ENCODE data around the gene SLC26A9. TPM values are rescaled to one million over a fixed set of nuclear protein-coding genes. Genes with fewer than 3 reads are reported as not detected.

Gene SLC26A9
- total and polyA plus RNA-seq, 8 donors = 4.1 to 42.5 (median 6.8) TPM

GRCh38 chr1:205929496-205930194 lies 13.6 kb downstream of the SLC26A9 start:
- ATAC-seq (no peak), DNase-seq (no peak)
- no peak overlapping the region for H3K4me3 ChIP-seq
- intact Hi-C loops (cut with DNase I) = no loop called here
- TF ChIP-seq CTCF (IDR thresholded peaks at IDR 0.05) = no peak
- peaks cover 8 to 16% of the 10 kb centered on the region in 2 donors for H3K4me1 ChIP-seq
- no peaks in the 10 kb centered on the region for H3K9me3 ChIP-seq
- H3K27ac ChIP-seq = no peak overlapping the region
- H3K36me3 ChIP-seq = no peaks in the 10 kb centered on the region
- H3K27me3 ChIP-seq = no peaks in the 10 kb centered on the region

GRCh38 chr1:205928317-205928716 lies 14.9 kb downstream of the SLC26A9 start:
- H3K4me3 ChIP-seq = no peak overlapping the region
- no peaks in the 10 kb centered on the region for H3K27me3 ChIP-seq
- peaks cover 3 to 6% of the 10 kb centered on the region in 2 donors for H3K4me1 ChIP-seq
- no peak for ATAC-seq
- TF ChIP-seq CTCF (IDR thresholded peaks at IDR 0.05) = no peak
- intact Hi-C loops (cut with DNase I) = no loop called here
- H3K36me3 ChIP-seq = no peaks in the 10 kb centered on the region
- no peak for DNase-seq
- no peaks in the 10 kb centered on the region for H3K9me3 ChIP-seq
- H3K27ac ChIP-seq = no peak overlapping the region

GRCh38 chr1:205927676-205928075 lies 15.6 kb downstream of the SLC26A9 start:
- intact Hi-C loops (cut with DNase I) = no loop called here
- Histone ChIP-seq H3K36me3 (no peaks in the 10 kb centered on the region), H3K4me1 (peaks cover 0 to under 1% of the 10 kb centered on the region in 2 donors), H3K27me3 (no peaks in the 10 kb centered on the region), H3K27ac (no peak overlapping the region), H3K9me3 (no peaks in the 10 kb centered on the region), H3K4me3 (no peak overlapping the region)
- ATAC-seq (no peak), DNase-seq (no peak)
- no peak for TF ChIP-seq CTCF (IDR thresholded peaks at IDR 0.05)

GRCh38 chr1:205927247-205927646 lies 16.0 kb downstream of the SLC26A9 start:
- H3K27me3 ChIP-seq = no peaks in the 10 kb centered on the region
- no peak overlapping the region for H3K4me3 ChIP-seq
- TF ChIP-seq CTCF (IDR thresholded peaks at IDR 0.05) = no peak
- intact Hi-C loops (cut with DNase I) = no loop called here
- no peaks in the 10 kb centered on the region for H3K36me3 ChIP-seq
- H3K27ac ChIP-seq = no peak overlapping the region
- H3K9me3 ChIP-seq = no peaks in the 10 kb centered on the region
- DNase-seq = no peak
- ATAC-seq = no peak
- no peaks in the 10 kb centered on the region for H3K4me1 ChIP-seq

GRCh38 chr1:205926636-205927035 lies 16.6 kb downstream of the SLC26A9 start:
- no peak for TF ChIP-seq CTCF (IDR thresholded peaks at IDR 0.05)
- intact Hi-C loops (cut with DNase I) = no loop called here
- no peaks in the 10 kb centered on the region for H3K4me1 ChIP-seq
- no peaks in the 10 kb centered on the region for H3K9me3 ChIP-seq
- ATAC-seq (no peak), DNase-seq (no peak)
- no peak overlapping the region for H3K27ac ChIP-seq
- no peak overlapping the region for H3K4me3 ChIP-seq
- H3K27me3 ChIP-seq = no peaks in the 10 kb centered on the region
- H3K36me3 ChIP-seq = no peaks in the 10 kb centered on the region

Data from left lung (tissue), 10 donors.